Measurements from ENCODE around the gene USP36. TPM values are rescaled to one million over a fixed set of nuclear protein-coding genes. Genes with fewer than 3 reads are reported as not detected.

The USP36 gene
- total RNA-seq, 2 experiments from 2014 or later, result 489 to 494 TPM

DNA sequence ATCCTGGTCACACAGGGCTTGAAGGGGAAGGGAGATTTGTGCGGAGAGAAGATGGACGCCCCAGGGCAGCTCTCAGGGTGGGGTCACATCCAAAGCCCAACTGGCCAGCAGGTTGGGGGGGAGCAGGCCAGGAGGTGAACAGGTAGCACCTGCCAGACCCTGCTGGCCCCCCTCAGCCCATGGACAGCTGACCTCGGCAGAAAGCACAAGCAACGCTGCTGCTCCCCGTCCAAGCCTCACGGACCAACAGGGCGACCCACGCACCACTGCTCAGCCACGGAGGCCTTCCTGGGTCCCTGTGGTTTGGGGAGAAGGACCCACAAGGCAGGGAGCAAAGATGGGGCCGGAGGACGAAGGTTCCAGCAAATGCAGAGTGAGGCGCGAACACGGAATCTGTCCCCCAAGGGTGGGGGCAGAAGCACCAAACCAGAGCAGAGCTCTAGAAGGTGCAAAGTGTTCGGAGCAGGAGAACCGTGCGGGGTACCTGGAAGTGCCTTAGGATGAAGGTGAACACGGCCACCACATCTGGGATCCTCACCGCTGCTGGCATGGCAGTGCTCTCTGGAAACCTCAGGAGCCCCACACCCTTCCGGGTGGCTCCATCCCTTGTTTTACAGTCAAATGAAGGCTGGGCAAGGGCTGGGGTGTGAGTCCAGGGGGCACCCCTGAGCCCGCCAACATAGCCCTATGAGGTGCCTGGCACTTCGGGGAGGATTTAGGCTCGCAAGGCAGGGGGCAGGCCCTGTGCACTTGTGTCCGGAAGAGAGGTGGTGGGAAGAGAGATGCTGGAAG lies 44.5 kb upstream of the USP36 start:
- Mint-ChIP-seq H3K4me1 (ENCODE audit: low read depth) (peaks cover 39% of the 10 kb centered on the region), H3K36me3 (ENCODE audit: low read depth) (no peaks in the 10 kb centered on the region), H3K9me3 (no peaks in the 10 kb centered on the region), H3K27me3 (no peaks in the 10 kb centered on the region), H3K4me3 (no peak overlapping the region), H3K27ac (no peak overlapping the region)
- TF ChIP-seq, protein P1, sequence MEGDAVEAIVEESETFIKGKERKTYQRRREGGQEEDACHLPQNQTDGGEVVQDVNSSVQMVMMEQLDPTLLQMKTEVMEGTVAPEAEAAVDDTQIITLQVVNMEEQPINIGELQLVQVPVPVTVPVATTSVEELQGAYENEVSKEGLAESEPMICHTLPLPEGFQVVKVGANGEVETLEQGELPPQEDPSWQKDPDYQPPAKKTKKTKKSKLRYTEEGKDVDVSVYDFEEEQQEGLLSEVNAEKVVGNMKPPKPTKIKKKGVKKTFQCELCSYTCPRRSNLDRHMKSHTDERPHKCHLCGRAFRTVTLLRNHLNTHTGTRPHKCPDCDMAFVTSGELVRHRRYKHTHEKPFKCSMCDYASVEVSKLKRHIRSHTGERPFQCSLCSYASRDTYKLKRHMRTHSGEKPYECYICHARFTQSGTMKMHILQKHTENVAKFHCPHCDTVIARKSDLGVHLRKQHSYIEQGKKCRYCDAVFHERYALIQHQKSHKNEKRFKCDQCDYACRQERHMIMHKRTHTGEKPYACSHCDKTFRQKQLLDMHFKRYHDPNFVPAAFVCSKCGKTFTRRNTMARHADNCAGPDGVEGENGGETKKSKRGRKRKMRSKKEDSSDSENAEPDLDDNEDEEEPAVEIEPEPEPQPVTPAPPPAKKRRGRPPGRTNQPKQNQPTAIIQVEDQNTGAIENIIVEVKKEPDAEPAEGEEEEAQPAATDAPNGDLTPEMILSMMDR (IDR thresholded peaks at IDR 0.05), result no peak
- Histone ChIP-seq H3K4me1 (ENCODE audit: insufficient read depth, low read length) (peaks cover 36% of the 10 kb centered on the region), H3K27ac (ENCODE audit: low read depth in 1 of 2, low read length in 2 of 2) (no peak overlapping the region), H3K27me3 (ENCODE audit: control insufficient read depth in 1 of 2, insufficient read depth in 2 of 2, low read length in 2 of 2) (peaks cover 0 to 4% of the 10 kb centered on the region in 2 experiments), H3K4me3 (ENCODE audit: low read length) (no peak overlapping the region), H3K36me3 (ENCODE audit: insufficient read depth, low read length) (no peaks in the 10 kb centered on the region), H3K9me3 (ENCODE audit: control insufficient read depth in 1 of 2, insufficient read depth in 1 of 2, low read length in 2 of 2) (no peaks in the 10 kb centered on the region)
- intact Hi-C loops (cut with DNase I, micrococcal nuclease), result loop anchor here (5.0 kb wide), 1 partner anchor 37 kb away; no protein-coding TSS in a partner anchor
- ATAC-seq (ENCODE audit: poor library complexity) (no peak), DNase-seq (no peak)
- POLR2A ChIA-PET, result interaction anchor here (0.9 kb wide), 1 partner anchor 80 kb away, joined by 3 read pairs; no protein-coding TSS in a partner anchor
- CTCF ChIA-PET, result no interaction called here

DNA sequence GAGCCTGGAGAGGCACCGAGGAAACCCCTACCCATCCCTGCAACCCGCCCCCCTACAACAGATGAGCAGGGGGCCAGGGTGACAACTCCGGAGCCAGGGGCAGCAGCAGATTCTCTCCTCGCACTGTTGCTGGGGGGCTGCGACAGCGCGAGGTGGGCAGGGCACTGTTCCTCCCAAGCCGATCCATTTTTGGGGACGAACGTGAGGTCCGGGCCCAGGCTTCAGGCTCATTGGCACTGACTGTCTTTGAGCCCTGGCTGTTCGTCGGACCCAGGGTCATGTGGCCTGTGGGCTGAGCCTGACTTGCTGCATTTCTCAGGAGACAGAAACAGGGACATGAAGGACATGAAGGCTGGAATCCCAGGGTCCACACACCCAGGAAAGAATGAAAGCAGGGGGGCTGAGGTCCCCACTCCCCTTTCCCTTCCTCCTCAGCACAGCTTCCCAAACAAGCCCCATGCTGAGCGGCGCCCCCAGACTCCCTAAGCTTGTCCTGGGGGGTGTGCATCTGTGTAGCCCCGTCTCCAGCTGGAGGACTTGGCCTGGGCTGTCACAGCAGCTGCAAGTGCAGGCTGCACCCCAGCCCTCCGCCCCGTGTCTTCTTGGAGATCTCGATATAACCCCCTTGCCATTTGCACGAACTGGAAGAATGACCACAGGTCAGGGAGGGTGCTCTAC lies 43.7 kb upstream of the USP36 start:
- Histone ChIP-seq H3K4me1 (ENCODE audit: insufficient read depth, low read length) (peaks cover 36% of the 10 kb centered on the region), H3K4me3 (ENCODE audit: low read length) (no peak overlapping the region), H3K36me3 (ENCODE audit: insufficient read depth, low read length) (no peaks in the 10 kb centered on the region), H3K27ac (ENCODE audit: low read depth in 1 of 2, low read length in 2 of 2) (no peak overlapping the region), H3K9me3 (ENCODE audit: control insufficient read depth in 1 of 2, insufficient read depth in 1 of 2, low read length in 2 of 2) (no peaks in the 10 kb centered on the region), H3K27me3 (ENCODE audit: control insufficient read depth in 1 of 2, insufficient read depth in 2 of 2, low read length in 2 of 2) (peaks cover 0 to 4% of the 10 kb centered on the region in 2 experiments)
- no peak for DNase-seq
- TF ChIP-seq, protein P1 (IDR thresholded peaks at IDR 0.05), result no peak
- Mint-ChIP-seq H3K9me3 (no peaks in the 10 kb centered on the region), H3K4me3 (no peak overlapping the region), H3K4me1 (ENCODE audit: low read depth) (peaks cover 39% of the 10 kb centered on the region), H3K27me3 (no peaks in the 10 kb centered on the region), H3K27ac (no peak overlapping the region), H3K36me3 (ENCODE audit: low read depth) (no peaks in the 10 kb centered on the region)
- no peak for ATAC-seq (ENCODE audit: poor library complexity)
- POLR2A ChIA-PET, result interaction anchor here (0.9 kb wide), 1 partner anchor 81 kb away, joined by 3 read pairs; no protein-coding TSS in a partner anchor
- CTCF ChIA-PET, result no interaction called here
- intact Hi-C loops (cut with DNase I, micrococcal nuclease), result loop anchor here in 1 of 2 experiments (5.0 kb wide), 1 partner anchor 38 kb away; no protein-coding TSS in a partner anchor

DNA sequence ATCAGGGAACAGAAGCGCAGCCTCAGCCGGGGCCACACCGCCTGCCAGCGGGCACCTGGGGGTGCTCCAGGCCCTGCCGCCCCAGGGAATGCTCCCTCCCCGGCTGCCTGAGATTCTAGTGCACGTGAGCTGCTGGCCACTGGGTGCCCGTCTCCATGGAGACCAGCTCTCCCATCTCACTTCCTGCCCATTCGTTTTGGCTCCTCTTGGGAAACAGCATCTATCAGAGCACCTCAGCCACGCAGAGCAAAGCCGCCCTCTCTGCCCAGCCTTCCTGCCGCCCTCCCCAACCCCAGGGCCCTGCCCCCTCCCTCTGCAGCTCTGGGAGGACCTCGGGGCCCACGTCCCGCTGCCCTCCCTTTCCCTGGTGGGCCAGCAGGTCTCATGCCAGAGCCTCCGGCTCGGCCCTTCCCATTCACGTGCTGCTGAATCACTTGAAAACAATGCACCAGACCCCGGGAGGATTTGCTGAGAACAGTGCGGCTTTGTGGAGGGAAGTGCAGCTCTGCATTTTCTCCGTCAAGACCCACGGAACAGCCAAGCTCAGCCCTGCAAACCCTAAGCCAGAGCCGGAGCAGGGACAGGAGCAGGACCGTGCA lies 43.0 kb upstream of the USP36 start:
- intact Hi-C loops (cut with DNase I, micrococcal nuclease), result loop anchor here in 1 of 2 experiments (5.0 kb wide), 1 partner anchor 39 kb away; no protein-coding TSS in a partner anchor
- no peaks in the 10 kb centered on the region for H3K9me3 Mint-ChIP-seq
- Histone ChIP-seq H3K9me3 (ENCODE audit: control insufficient read depth in 1 of 2, insufficient read depth in 1 of 2, low read length in 2 of 2) (no peaks in the 10 kb centered on the region), H3K36me3 (ENCODE audit: insufficient read depth, low read length) (no peaks in the 10 kb centered on the region), H3K4me1 (ENCODE audit: insufficient read depth, low read length) (peaks cover 36% of the 10 kb centered on the region), H3K4me3 (ENCODE audit: low read length) (no peak overlapping the region), H3K27ac (ENCODE audit: low read depth in 1 of 2, low read length in 2 of 2) (no peak overlapping the region), H3K27me3 (ENCODE audit: control insufficient read depth in 1 of 2, insufficient read depth in 2 of 2, low read length in 2 of 2) (peaks cover 0 to 4% of the 10 kb centered on the region in 2 experiments)
- peak; percentile 30 for ATAC-seq (ENCODE audit: poor library complexity)
- TF ChIP-seq, protein P1 (IDR thresholded peaks at IDR 0.05), result no peak
- H3K27ac Mint-ChIP-seq, result no peak overlapping the region
- DNase-seq, result peak in 2 of 14 experiments; percentile 50 to 61
- H3K4me1 Mint-ChIP-seq (ENCODE audit: low read depth), result peaks cover 39% of the 10 kb centered on the region
- H3K27me3 Mint-ChIP-seq, result no peaks in the 10 kb centered on the region
- POLR2A ChIA-PET, result no interaction called here
- H3K36me3 Mint-ChIP-seq (ENCODE audit: low read depth), result no peaks in the 10 kb centered on the region
- no peak overlapping the region for H3K4me3 Mint-ChIP-seq
- CTCF ChIA-PET, result no interaction called here

All from CD4-positive, alpha-beta T cell (primary cell).